Transverse colon (tissue), 4 donors: ENCODE data around the gene PTPN2. TPM values are rescaled to one million over a fixed set of nuclear protein-coding genes. Genes with fewer than 3 reads are reported as not detected.

Experiments used
- DNase-seq: peaks from one replicate; pipeline ENCODE4 v3.0.0-alpha.2; 2019
- H3K27ac ChIP-seq, 4 donors: fragments of 200-600 bp; sonication (generic); 2 replicates each; pipeline ENCODE4 v1.5.1; 2016 to 2018; ENCODE audit warnings: inconsistent platforms in 4 of 4
- H3K27me3 ChIP-seq: fragments of 200-600 bp; sonication (generic); 2 replicates; pipeline ENCODE4 v1.5.1; 2017; ENCODE audit warnings: inconsistent platforms
- H3K36me3 ChIP-seq, 4 donors: fragments of 200-600 bp; sonication (generic); 2 replicates each; pipeline ENCODE4 v1.5.1; 2017 to 2019; ENCODE audit warnings: inconsistent platforms in 4 of 4
- H3K4me1 ChIP-seq, 4 donors: fragments of 200-600 bp; sonication (generic); 2 replicates each; pipeline ENCODE4 v1.5.1; 2017 to 2020; ENCODE audit warnings: inconsistent platforms in 4 of 4
- H3K4me3 ChIP-seq, 4 donors: fragments of 200-600 bp; sonication (generic); 1 replicate in 1 of 4; 2 replicates in 3 of 4; pipeline versions ENCODE4 v1.5.1 to v1.6.1; 2017 to 2019; ENCODE audit warnings: inconsistent platforms in 4 of 4
- H3K9me3 ChIP-seq, 2 donors: fragments of 200-600 bp; sonication (generic); 2 replicates each; pipeline ENCODE4 v1.5.1; 2017 to 2019; ENCODE audit warnings: inconsistent platforms in 2 of 2
- CTCF ChIP-seq, 5 experiments: fragments of 200-600 bp in 3 of 5; fragments of 450-650 bp in 2 of 5; sonication (generic) in 3 of 5; IDR thresholded peaks; 1 replicate in 2 of 5; 2 replicates in 3 of 5; pipeline ENCODE4 v1.5.1; 2016 to 2017; ENCODE audit warnings: antibody characterized with exemption in 5 of 5, inconsistent platforms in 3 of 5, mild to moderate bottlenecking in 2 of 5, moderate library complexity in 1 of 5
- EP300 ChIP-seq: sonication (generic); formaldehyde crosslinking; IDR thresholded peaks from one replicate; pipeline ENCODE4 v1.6.1; 2017; ENCODE audit warnings: antibody characterized with exemption, low read depth
- POLR2A ChIP-seq: fragments of 450-650 bp; IDR thresholded peaks from one replicate; pipeline ENCODE4 v1.6.1; 2016; ENCODE audit warnings: antibody characterized with exemption, mild to moderate bottlenecking, moderate library complexity
- POLR2AphosphoS5 ChIP-seq, 3 donors: sonication (generic); formaldehyde crosslinking; IDR thresholded peaks; one replicate each; pipeline ENCODE4 v1.6.1; 2016; ENCODE audit warnings: antibody characterized with exemption in 3 of 3
- WGBS, 2 donors: methylation state at CpG; one replicate each; pipeline ENCODE4 v1.1.5; 2018; ENCODE audit warnings: low coverage in 1 of 2; 5-methylcytosine and 5-hydroxymethylcytosine counted together
- in situ Hi-C, 4 donors: fragments of 200-750 bp; cut with MboI; loops; one replicate each; pipeline versions ENCODE4 v1.15.0 to v1.15.1; 2017; ENCODE audit warnings: low sequenced_read_pairs in 3 of 4, low pct_ligation_motif_present in 1 of 4, low pct_unique_long_range_greater_than_20kb in 1 of 4
- intact Hi-C: fragments of 100-400 bp; cut with DNase I; formaldehyde crosslinking; loops from one replicate; pipeline ENCODE4 v1.15.1; 2023; ENCODE audit warnings: low total_unique reads
- total RNA-seq, 4 donors: library from RNA; depleted of rRNA; stranded (reverse); fragments of >200 nt; gene quantifications; one replicate each; pipeline ENCODE4 v1.1.0, GENCODE V29; 2016

The PTPN2 gene
- total RNA-seq, 4 donors from 2014 or later, result 10.5 to 65.7 (median 46.1) TPM

GRCh38 chr18:12769136-12769535 is 114.9 kb downstream of the PTPN2 start:
- TF ChIP-seq EP300 (no peak), CTCF (IDR thresholded peaks at IDR 0.05) (no peak), POLR2AphosphoS5 (IDR thresholded peaks at IDR 0.05) (no peak), POLR2A (no peak)
- Histone ChIP-seq H3K27ac (no peak overlapping the region), H3K9me3 (no peaks in the 10 kb centered on the region), H3K4me1 (no peaks in the 10 kb centered on the region), H3K36me3 (no peaks in the 10 kb centered on the region), H3K27me3 (no peaks in the 10 kb centered on the region), H3K4me3 (no peak overlapping the region)
- intact Hi-C loops, result no loop called here
- DNase-seq, result no peak
- 90 to 100% methylated on average over 2 to 3 of the region's 3 CpGs for WGBS, 2 donors
- in situ Hi-C loops, result loop anchor here in 1 of 4 donors (10.0 kb wide), 1 partner anchor 126 kb away; no protein-coding TSS in a partner anchor

- TF ChIP-seq POLR2AphosphoS5 (IDR thresholded peaks at IDR 0.05) (no peak), CTCF (IDR thresholded peaks at IDR 0.05) (no peak), POLR2A (no peak), EP300 (no peak)
- H3K4me1 ChIP-seq, result no peaks in the 10 kb centered on the region
- intact Hi-C loops, result no loop called here
- in situ Hi-C loops, result loop anchor here in 1 of 4 donors (10.0 kb wide), 1 partner anchor 126 kb away; no protein-coding TSS in a partner anchor
- WGBS, 2 donors, result 62% methylated on average over 3 of the region's 3 CpGs; no CpG with 5 or more reads in 1 of the 2 donors
- H3K9me3 ChIP-seq, result no peaks in the 10 kb centered on the region
- no peaks in the 10 kb centered on the region for H3K36me3 ChIP-seq
- H3K4me3 ChIP-seq, result no peak overlapping the region
- no peak for DNase-seq
- H3K27ac ChIP-seq, result no peak overlapping the region
- no peaks in the 10 kb centered on the region for H3K27me3 ChIP-seq
Observed at GRCh38 chr18:12768625-12769024, 115.4 kb downstream of the PTPN2 start.

DNA sequence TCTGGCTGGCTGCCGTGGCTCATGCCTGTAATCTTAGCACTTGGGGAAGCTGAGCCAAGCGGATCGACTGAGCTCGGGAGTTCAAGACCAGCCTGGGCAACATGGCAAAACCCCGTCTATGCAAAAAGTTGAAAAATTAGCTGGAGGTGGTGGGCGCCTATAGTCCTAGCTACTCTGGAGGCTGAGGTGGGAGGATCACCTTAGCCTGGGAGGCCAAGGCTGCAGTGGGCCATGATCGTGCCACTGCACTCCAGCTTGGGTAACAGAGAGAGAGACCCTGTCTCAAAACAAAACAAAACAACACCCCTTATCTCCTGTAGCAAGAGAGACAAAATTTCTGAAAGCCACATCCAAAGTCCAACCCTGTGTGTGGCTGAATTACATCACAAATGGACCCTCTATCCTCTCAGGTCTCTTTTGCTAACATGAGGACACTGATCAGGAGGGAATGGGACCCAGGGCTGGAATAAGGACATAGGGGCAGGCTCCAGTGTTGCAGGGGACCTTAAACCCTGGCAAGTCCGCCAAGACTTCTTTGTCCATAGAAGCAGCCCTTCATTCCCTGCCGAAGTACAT is 116.4 kb downstream of the PTPN2 start:
- H3K36me3 ChIP-seq, result no peaks in the 10 kb centered on the region
- DNase-seq, result no peak
- H3K9me3 ChIP-seq, result no peaks in the 10 kb centered on the region
- H3K4me1 ChIP-seq, result no peaks in the 10 kb centered on the region
- TF ChIP-seq EP300, result no peak
- TF ChIP-seq CTCF (IDR thresholded peaks at IDR 0.05), result no peak
- TF ChIP-seq POLR2AphosphoS5 (IDR thresholded peaks at IDR 0.05), result no peak
- TF ChIP-seq POLR2A, result no peak
- H3K4me3 ChIP-seq, result no peak overlapping the region
- no peaks in the 10 kb centered on the region for H3K27me3 ChIP-seq
- intact Hi-C loops, result no loop called here
- H3K27ac ChIP-seq, result no peak overlapping the region
- WGBS, 2 donors, result 93% methylated on average over 9 of the region's 9 CpGs; no CpG with 5 or more reads in 1 of the 2 donors
- in situ Hi-C loops, result loop anchor here in 1 of 4 donors (10.0 kb wide), 1 partner anchor 127 kb away; no protein-coding TSS in a partner anchor

DNA sequence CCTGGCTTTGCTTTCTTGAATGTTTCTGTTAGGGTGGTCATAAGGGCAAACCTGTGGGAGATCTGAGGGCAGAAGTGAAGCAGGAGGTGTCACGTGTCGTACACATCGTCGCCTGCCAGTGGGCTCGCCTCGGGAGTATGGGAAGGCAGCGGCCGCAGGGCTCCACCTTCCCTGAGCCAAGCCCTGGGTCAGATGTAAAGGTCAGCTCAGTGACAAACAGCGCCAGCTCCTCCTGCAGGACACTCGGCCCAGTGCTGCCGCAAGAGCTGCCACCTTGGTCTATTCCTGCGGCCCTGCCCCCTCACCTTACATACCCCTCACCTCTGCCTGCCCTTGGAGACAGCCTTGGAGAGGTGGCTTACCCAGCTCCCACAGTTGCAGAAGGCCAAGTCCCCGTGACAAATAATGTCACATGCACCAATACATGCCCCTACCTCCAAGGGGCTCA is 117.0 kb downstream of the PTPN2 start:
- Histone ChIP-seq H3K36me3 (no peaks in the 10 kb centered on the region), H3K4me3 (no peak overlapping the region), H3K27me3 (no peaks in the 10 kb centered on the region), H3K27ac (no peak overlapping the region), H3K4me1 (no peaks in the 10 kb centered on the region), H3K9me3 (no peaks in the 10 kb centered on the region)
- intact Hi-C loops, result no loop called here
- DNase-seq, result no peak
- no peak for TF ChIP-seq POLR2A
- TF ChIP-seq CTCF (IDR thresholded peaks at IDR 0.05), result no peak
- no peak for TF ChIP-seq EP300
- TF ChIP-seq POLR2AphosphoS5 (IDR thresholded peaks at IDR 0.05), result no peak
- in situ Hi-C loops, result loop anchor here in 1 of 4 donors (10.0 kb wide), 1 partner anchor 128 kb away; no protein-coding TSS in a partner anchor
- 72% methylated on average over 13 of the region's 13 CpGs; no CpG with 5 or more reads in 1 of the 2 donors for WGBS, 2 donors
